NB4 (cell line): ENCODE measurements around the gene COL16A1.

ENCODE experiments used
- DNase-seq: peaks from one replicate; pipeline ENCODE4 v3.0.0; 2010; ENCODE audit warnings: low read depth
- H3K4me3 ChIP-seq: one replicate; pipeline ENCODE4 v1.5.1; 2011; ENCODE audit warnings: mild to moderate bottlenecking, low read depth, low read length, moderate library complexity
- MYC ChIP-seq: IDR thresholded peaks from 2 replicates; pipeline ENCODE4 v1.6.1; 2011; ENCODE audit warnings: low read depth, low read length
- POLR2A ChIP-seq: IDR thresholded peaks from 2 replicates; pipeline ENCODE4 v1.6.1; 2011; ENCODE audit warnings: mild to moderate bottlenecking; ENCODE audit not compliant: insufficient read length; ENCODE audit errors: extremely low read depth
- TF ChIP-seq, protein P1 (sequence below): IDR thresholded peaks from one replicate; pipeline ENCODE4 v1.5.1; 2012; ENCODE audit warnings: low read depth, low read length
- TF ChIP-seq, protein P2 (sequence below): IDR thresholded peaks from 2 replicates; pipeline ENCODE4 v1.6.1; 2011; ENCODE audit warnings: low read depth, low read length

COL16A1 gene

DNA sequence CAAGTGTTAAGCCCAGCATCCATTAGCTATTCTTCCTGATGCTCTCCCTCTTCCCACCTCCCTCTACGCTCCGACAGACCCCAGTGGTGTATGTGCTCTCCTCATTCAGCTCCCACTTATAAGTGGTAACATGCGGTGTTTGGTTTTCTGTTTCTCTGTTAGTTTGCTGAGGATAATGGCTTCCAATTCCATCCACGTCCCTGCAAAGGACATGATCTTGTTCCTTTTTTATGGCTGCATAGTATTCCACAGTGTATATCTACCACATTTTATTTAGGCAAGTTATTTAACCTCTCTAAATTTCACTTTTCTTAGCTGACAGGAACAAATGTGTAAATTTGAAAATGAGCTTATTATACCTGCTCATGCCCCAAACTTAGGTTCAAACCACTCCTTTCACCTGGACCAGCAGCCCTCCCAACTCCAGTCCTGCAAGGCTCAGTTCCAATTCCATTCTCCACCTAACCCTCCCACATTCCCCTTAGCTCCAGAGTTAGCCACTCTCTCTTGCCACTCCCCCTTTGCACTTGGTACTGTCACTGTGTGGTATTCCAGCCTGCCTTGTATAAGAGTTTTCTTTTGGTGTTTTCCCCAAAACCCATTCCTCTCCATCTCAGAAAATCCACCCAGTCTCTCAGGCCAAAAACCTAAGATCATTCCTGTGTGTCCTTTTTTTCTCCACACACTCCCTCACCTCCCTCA, 57.4 kb downstream of the COL16A1 start:
- TF ChIP-seq POLR2A (no peak), MYC (no peak)
- TF ChIP-seq, protein P1, sequence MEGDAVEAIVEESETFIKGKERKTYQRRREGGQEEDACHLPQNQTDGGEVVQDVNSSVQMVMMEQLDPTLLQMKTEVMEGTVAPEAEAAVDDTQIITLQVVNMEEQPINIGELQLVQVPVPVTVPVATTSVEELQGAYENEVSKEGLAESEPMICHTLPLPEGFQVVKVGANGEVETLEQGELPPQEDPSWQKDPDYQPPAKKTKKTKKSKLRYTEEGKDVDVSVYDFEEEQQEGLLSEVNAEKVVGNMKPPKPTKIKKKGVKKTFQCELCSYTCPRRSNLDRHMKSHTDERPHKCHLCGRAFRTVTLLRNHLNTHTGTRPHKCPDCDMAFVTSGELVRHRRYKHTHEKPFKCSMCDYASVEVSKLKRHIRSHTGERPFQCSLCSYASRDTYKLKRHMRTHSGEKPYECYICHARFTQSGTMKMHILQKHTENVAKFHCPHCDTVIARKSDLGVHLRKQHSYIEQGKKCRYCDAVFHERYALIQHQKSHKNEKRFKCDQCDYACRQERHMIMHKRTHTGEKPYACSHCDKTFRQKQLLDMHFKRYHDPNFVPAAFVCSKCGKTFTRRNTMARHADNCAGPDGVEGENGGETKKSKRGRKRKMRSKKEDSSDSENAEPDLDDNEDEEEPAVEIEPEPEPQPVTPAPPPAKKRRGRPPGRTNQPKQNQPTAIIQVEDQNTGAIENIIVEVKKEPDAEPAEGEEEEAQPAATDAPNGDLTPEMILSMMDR: no peak
- TF ChIP-seq, protein P2, sequence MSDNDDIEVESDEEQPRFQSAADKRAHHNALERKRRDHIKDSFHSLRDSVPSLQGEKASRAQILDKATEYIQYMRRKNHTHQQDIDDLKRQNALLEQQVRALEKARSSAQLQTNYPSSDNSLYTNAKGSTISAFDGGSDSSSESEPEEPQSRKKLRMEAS: no peak
- no peak overlapping the region for H3K4me3 ChIP-seq
- no peak for DNase-seq

DNA sequence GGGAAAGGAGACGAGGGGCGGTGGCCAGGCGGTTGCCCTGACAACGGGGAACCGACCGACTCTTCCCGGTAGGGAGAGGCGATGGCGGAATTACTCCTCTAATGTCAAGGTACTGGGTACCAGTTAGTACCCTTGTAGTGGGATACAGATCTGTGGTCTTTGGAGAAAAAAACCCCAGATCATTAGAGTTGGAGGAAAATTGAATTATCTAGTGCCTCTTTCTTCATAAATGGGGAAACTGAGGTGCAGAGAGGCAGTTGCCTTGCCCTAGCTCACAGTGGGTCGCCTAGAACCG, 58.6 kb downstream of the COL16A1 start:
- no peak for DNase-seq
- peak overlapping the region; percentile 97 for H3K4me3 ChIP-seq
- TF ChIP-seq, protein P1: no peak

DNA sequence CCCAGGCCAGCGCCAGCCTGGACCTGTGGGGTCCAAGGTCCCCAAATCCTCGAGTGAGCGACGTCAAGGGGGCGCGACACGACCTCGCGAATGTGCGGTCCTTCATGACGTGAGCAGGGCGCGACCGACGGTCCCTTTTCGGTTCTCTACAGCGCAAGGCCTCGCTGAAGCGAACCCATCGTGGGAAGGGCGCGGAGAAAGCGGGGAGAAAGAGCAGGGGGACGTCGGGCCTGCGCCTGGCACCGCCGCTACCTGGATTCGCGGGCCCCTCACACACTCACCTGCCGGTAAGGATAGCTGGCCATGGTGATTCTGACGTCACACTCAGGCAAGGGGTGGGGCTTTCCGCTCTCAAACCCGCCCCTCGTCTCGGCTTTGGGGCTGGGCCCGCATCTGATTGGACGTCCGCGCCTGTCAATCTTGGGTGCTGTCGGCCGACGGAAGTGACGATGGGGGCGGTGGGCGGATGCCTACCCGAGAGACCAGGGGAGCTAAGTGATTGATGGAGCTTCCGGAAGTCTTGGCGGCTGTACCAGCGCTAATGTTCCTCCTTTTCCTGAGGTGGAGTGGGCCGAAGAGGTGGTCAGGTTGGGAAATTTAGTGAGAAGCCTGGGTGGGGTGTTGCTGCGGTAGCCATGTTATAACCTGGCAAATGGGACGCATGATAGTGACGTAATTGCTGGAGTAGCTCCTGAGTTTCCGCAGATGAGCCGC, 59.1 kb downstream of the COL16A1 start, which contains the start of gene PEF1:
PEF1 (minus strand) TSS at position 317 of the 714 bp plus-strand sequence; CDS start at position 305, 12 bp downstream.
- H3K4me3 ChIP-seq: peak within 1 kb of the TSS; percentile 97
- TF ChIP-seq, protein P2: peak; percentile 58
- TF ChIP-seq, protein P1: no peak
- peak; percentile 59 for TF ChIP-seq MYC
- peak; percentile 76 for TF ChIP-seq POLR2A
- peak; percentile 96 for DNase-seq

DNA sequence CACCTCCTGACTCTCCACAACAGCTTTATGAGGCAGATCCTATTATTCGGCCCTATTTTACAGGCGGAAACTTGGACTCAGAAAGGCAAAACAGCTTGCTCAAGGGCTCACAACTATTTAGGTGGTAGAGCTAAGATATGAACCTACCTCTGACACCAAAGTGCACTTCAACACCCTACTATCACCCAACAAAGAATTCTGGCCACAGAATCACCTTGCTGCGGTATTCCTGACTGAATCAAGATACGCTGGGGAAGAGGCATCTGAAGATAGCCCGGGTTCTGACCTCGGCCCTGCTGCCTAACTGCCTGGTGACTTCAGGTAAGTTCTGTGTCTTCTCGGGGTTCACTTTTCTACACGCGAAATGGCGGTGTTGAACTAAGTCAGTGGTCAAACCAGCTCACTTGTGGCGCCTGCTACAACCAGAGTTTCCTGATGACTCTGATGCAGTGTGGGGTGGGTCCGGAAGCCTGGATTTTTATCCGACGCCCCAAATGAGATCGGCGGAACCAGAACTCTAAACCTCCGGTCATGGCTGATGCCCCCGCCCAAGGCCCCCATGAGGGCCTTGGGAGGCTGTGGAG, 59.7 kb downstream of the COL16A1 start:
- TF ChIP-seq, protein P2: no peak
- TF ChIP-seq, protein P1: no peak
- TF ChIP-seq POLR2A (no peak), MYC (no peak)
- no peak for DNase-seq
- peak overlapping the region; percentile 97 for H3K4me3 ChIP-seq

DNA sequence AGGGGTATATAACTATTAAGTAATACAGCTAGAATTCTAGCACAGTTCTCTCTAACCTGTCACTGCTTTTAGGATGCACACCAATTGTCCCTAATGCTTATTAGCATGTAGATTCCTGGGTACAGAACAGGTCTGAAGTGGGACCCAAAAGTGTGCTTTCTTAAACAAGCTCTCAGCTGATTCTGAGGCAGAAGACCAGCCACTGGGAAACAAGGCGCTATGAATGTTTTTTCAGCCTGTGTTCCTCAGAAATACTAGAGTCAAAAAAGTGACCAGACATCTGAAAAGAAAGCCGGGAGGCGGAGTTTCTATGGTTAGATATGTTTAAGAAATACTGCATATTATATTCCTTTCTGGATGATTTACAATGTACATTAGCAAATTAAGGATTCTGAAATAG, 60.9 kb downstream of the COL16A1 start:
- DNase-seq: no peak
- TF ChIP-seq POLR2A (no peak), MYC (no peak)
- TF ChIP-seq, protein P2: no peak
- TF ChIP-seq, protein P1: no peak
- no peak overlapping the region for H3K4me3 ChIP-seq
